MM.1S (cell line): ENCODE data around the gene RFX2.

ENCODE experiments used
- EZH2 ChIP-seq: fragments of 300-600 bp; sonication (generic); optimal IDR thresholded peaks from 2 replicates; pipeline ENCODE3; 2017; ENCODE audit warnings: low read depth, mild to moderate bottlenecking, antibody characterized with exemption, low read length, mixed read lengths
- EZH2phosphoT487 ChIP-seq: fragments of 300-600 bp; sonication (generic); IDR thresholded peaks from 2 replicates; pipeline ENCODE4 v1.6.1; 2018; ENCODE audit warnings: antibody characterized with exemption, low read length
- TF ChIP-seq, protein P1 (sequence below): fragments of 300-600 bp; sonication (generic); IDR thresholded peaks from 2 replicates; pipeline ENCODE4 v1.5.1; 2016; ENCODE audit warnings: antibody characterized with exemption, low read length, mixed read lengths

GRCh38 chr19:6047256-6047655 is 63.0 kb downstream of the RFX2 start:
- TF ChIP-seq, protein P1, sequence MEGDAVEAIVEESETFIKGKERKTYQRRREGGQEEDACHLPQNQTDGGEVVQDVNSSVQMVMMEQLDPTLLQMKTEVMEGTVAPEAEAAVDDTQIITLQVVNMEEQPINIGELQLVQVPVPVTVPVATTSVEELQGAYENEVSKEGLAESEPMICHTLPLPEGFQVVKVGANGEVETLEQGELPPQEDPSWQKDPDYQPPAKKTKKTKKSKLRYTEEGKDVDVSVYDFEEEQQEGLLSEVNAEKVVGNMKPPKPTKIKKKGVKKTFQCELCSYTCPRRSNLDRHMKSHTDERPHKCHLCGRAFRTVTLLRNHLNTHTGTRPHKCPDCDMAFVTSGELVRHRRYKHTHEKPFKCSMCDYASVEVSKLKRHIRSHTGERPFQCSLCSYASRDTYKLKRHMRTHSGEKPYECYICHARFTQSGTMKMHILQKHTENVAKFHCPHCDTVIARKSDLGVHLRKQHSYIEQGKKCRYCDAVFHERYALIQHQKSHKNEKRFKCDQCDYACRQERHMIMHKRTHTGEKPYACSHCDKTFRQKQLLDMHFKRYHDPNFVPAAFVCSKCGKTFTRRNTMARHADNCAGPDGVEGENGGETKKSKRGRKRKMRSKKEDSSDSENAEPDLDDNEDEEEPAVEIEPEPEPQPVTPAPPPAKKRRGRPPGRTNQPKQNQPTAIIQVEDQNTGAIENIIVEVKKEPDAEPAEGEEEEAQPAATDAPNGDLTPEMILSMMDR, result no peak
- TF ChIP-seq EZH2phosphoT487 (no peak), EZH2 (no peak)
